ENCODE results near the gene MPZL1. TPM values are rescaled to one million over a fixed set of nuclear protein-coding genes. Genes with fewer than 3 reads are reported as not detected.

The MPZL1 gene
- total RNA-seq, 1 donor from 2014 or later = 133 TPM

GRCh38 chr1:167723707-167724323, 2.0 kb downstream of the MPZL1 start:
- Mint-ChIP-seq H3K4me3 (ENCODE audit: low read depth) (peak overlapping the region; percentile 91), H3K27ac (peak overlapping the region; percentile 15), H3K9me3 (ENCODE audit: low read depth) (no peaks in the 10 kb centered on the region), H3K4me1 (ENCODE audit: low read depth) (peaks cover 46% of the 10 kb centered on the region), H3K36me3 (ENCODE audit: insufficient read depth) (peaks cover 9% of the 10 kb centered on the region), H3K27me3 (peaks cover 5% of the 10 kb centered on the region)
- TF ChIP-seq, protein P1, sequence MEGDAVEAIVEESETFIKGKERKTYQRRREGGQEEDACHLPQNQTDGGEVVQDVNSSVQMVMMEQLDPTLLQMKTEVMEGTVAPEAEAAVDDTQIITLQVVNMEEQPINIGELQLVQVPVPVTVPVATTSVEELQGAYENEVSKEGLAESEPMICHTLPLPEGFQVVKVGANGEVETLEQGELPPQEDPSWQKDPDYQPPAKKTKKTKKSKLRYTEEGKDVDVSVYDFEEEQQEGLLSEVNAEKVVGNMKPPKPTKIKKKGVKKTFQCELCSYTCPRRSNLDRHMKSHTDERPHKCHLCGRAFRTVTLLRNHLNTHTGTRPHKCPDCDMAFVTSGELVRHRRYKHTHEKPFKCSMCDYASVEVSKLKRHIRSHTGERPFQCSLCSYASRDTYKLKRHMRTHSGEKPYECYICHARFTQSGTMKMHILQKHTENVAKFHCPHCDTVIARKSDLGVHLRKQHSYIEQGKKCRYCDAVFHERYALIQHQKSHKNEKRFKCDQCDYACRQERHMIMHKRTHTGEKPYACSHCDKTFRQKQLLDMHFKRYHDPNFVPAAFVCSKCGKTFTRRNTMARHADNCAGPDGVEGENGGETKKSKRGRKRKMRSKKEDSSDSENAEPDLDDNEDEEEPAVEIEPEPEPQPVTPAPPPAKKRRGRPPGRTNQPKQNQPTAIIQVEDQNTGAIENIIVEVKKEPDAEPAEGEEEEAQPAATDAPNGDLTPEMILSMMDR (IDR thresholded peaks at IDR 0.05; ENCODE audit: unreplicated experiment) = no peak
- DNase-seq (ENCODE audit: low spot score, unreplicated experiment) = no peak

- H3K9me3 Mint-ChIP-seq (ENCODE audit: low read depth) = no peaks in the 10 kb centered on the region
- TF ChIP-seq, protein P1 (IDR thresholded peaks at IDR 0.05; ENCODE audit: unreplicated experiment) = no peak
- H3K27me3 Mint-ChIP-seq = no peaks in the 10 kb centered on the region
- peaks cover 19% of the 10 kb centered on the region for H3K36me3 Mint-ChIP-seq (ENCODE audit: insufficient read depth)
- DNase-seq (ENCODE audit: low spot score, unreplicated experiment) = no peak
- H3K4me1 Mint-ChIP-seq (ENCODE audit: low read depth) = peaks cover 33% of the 10 kb centered on the region
- H3K4me3 Mint-ChIP-seq (ENCODE audit: low read depth) = no peak overlapping the region
- H3K27ac Mint-ChIP-seq = peak overlapping the region; percentile 55
Observed at GRCh38 chr1:167726008-167726407, 4.2 kb downstream of the MPZL1 start.

GRCh38 chr1:167728818-167729410, 7.1 kb downstream of the MPZL1 start:
- TF ChIP-seq, protein P1 (IDR thresholded peaks at IDR 0.05; ENCODE audit: unreplicated experiment) = no peak
- H3K36me3 Mint-ChIP-seq (ENCODE audit: insufficient read depth) = peaks cover 24% of the 10 kb centered on the region
- H3K27me3 Mint-ChIP-seq = no peaks in the 10 kb centered on the region
- H3K9me3 Mint-ChIP-seq (ENCODE audit: low read depth) = no peaks in the 10 kb centered on the region
- H3K27ac Mint-ChIP-seq = no peak overlapping the region
- DNase-seq (ENCODE audit: low spot score, unreplicated experiment) = no peak
- no peak overlapping the region for H3K4me3 Mint-ChIP-seq (ENCODE audit: low read depth)
- H3K4me1 Mint-ChIP-seq (ENCODE audit: low read depth) = peaks cover 21% of the 10 kb centered on the region

DNA sequence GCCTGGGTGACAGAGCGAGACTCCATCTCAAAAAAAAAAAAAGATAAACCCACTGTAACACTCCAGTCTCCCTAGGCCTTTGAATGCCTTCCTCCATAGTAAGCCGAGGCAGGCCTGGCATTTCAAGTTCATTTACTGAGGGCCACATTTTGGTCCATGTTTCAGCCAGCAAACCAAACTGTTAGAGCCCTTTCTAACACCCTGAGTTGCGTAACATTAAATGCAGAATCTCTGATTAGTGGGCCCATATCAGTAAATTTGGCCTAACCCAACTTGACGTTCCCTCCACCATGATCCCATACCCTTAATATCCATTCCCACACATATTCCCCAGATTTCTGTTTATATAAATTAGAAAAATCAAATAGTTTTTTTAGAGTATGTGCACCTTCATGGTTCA, 12.4 kb downstream of the MPZL1 start:
- Mint-ChIP-seq H3K27me3 (no peaks in the 10 kb centered on the region), H3K4me1 (ENCODE audit: low read depth) (peaks cover 2% of the 10 kb centered on the region), H3K27ac (no peak overlapping the region), H3K36me3 (ENCODE audit: insufficient read depth) (peaks cover 34% of the 10 kb centered on the region), H3K4me3 (ENCODE audit: low read depth) (no peak overlapping the region), H3K9me3 (ENCODE audit: low read depth) (peaks cover 5% of the 10 kb centered on the region)
- TF ChIP-seq, protein P1 (IDR thresholded peaks at IDR 0.05; ENCODE audit: unreplicated experiment) = no peak
- DNase-seq (ENCODE audit: low spot score, unreplicated experiment) = no peak

DNA sequence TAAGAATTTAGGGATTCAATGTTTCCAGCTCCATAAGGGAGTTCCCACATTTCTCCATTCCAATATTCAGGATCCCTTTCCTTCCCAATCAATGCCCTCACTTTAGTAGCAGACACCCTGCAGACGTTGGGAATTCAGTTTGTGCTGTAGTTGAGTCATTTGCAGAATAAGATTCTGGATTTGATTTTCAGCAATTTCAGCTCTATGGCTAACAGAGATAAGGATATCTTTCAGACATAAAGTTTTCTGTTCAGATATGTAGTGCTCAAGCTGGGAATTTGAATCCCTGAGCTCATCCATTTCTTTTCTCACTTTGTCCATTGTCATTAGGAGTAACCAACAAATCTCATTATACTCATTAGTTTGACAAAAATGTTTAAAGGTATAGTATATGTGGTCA, 13.1 kb downstream of the MPZL1 start:
- H3K4me1 Mint-ChIP-seq (ENCODE audit: low read depth) = peaks cover 5% of the 10 kb centered on the region
- peaks cover 34% of the 10 kb centered on the region for H3K36me3 Mint-ChIP-seq (ENCODE audit: insufficient read depth)
- H3K9me3 Mint-ChIP-seq (ENCODE audit: low read depth) = peaks cover 5% of the 10 kb centered on the region
- TF ChIP-seq, protein P1 (IDR thresholded peaks at IDR 0.05; ENCODE audit: unreplicated experiment) = no peak
- no peak for DNase-seq (ENCODE audit: low spot score, unreplicated experiment)
- no peak overlapping the region for H3K27ac Mint-ChIP-seq
- H3K4me3 Mint-ChIP-seq (ENCODE audit: low read depth) = no peak overlapping the region
- no peaks in the 10 kb centered on the region for H3K27me3 Mint-ChIP-seq

All from progenitor cell of endocrine pancreas (in vitro differentiated cells).